H9 (cell line): ENCODE data around the gene LHX4. TPM values are rescaled to one million over a fixed set of nuclear protein-coding genes. Genes with fewer than 3 reads are reported as not detected.

Source experiments
- DNase-seq: peaks from one replicate; pipeline ENCODE4 v3.0.0-alpha.2; 2017
- H2AFZ ChIP-seq: one replicate; pipeline ENCODE4 v1.6.1; 2013; ENCODE audit warnings: mild to moderate bottlenecking, low read length, control low read depth, moderate library complexity
- H2AK5ac ChIP-seq: 2 replicates; pipeline ENCODE4 v1.6.1; 2013; ENCODE audit warnings: low read length, control low read depth, mixed read lengths; ENCODE audit not compliant: insufficient read length
- H2BK120ac ChIP-seq: one replicate; pipeline ENCODE4 v1.6.1; 2013; ENCODE audit warnings: low read depth, mild to moderate bottlenecking, low read length, control low read depth, inconsistent platforms; ENCODE audit not compliant: poor library complexity, severe bottlenecking
- H2BK12ac ChIP-seq: 2 replicates; pipeline ENCODE4 v1.6.1; 2013; ENCODE audit warnings: low read length, control low read depth, mixed read lengths, low read depth; ENCODE audit not compliant: insufficient read length
- H2BK15ac ChIP-seq: 2 replicates; pipeline ENCODE4 v1.6.1; 2013; ENCODE audit warnings: low read depth, low read length, control low read depth
- H2BK20ac ChIP-seq: one replicate; pipeline ENCODE4 v1.6.1; 2013; ENCODE audit warnings: low read depth, mild to moderate bottlenecking, low read length, control low read depth, inconsistent platforms; ENCODE audit not compliant: poor library complexity, severe bottlenecking
- H2BK5ac ChIP-seq: 2 replicates; pipeline ENCODE4 v1.6.1; 2013; ENCODE audit warnings: low read length, control low read depth, mixed read lengths; ENCODE audit not compliant: insufficient read length
- H3K14ac ChIP-seq: 2 replicates; pipeline ENCODE4 v1.6.1; 2013; ENCODE audit warnings: low read length, control low read depth; ENCODE audit not compliant: insufficient read depth
- H3K18ac ChIP-seq: 2 replicates; pipeline ENCODE4 v1.6.1; 2013; ENCODE audit warnings: low read depth, mild to moderate bottlenecking, mixed read lengths, low read length, control low read depth; ENCODE audit not compliant: insufficient read length
- H3K23ac ChIP-seq: 2 replicates; pipeline ENCODE4 v1.6.1; 2013; ENCODE audit warnings: low read length, control low read depth, mixed read lengths, low read depth; ENCODE audit not compliant: insufficient read length
- H3K23me2 ChIP-seq: 2 replicates; pipeline ENCODE4 v1.6.1; 2013; ENCODE audit warnings: low read depth, mild to moderate bottlenecking, mixed read lengths, low read length, control low read depth; ENCODE audit not compliant: insufficient read length, poor library complexity, severe bottlenecking
- H3K27ac ChIP-seq: 2 replicates; pipeline ENCODE4 v1.5.1; 2013; ENCODE audit warnings: low read length, control low read depth, mixed read lengths, low read depth; ENCODE audit not compliant: insufficient read length
- H3K27me3 ChIP-seq: 2 replicates; pipeline ENCODE4 v1.6.1; 2013; ENCODE audit warnings: low read length, control low read depth, inconsistent platforms; ENCODE audit not compliant: insufficient read depth
- H3K4ac ChIP-seq: 2 replicates; pipeline ENCODE4 v1.6.1; 2013; ENCODE audit warnings: low read depth, mild to moderate bottlenecking, control low read depth, inconsistent platforms, low read length, moderate library complexity
- H3K4me1 ChIP-seq: 2 replicates; pipeline ENCODE4 v1.6.1; 2013; ENCODE audit warnings: low read length, control low read depth, inconsistent platforms; ENCODE audit not compliant: insufficient read depth
- H3K4me2 ChIP-seq: 2 replicates; pipeline ENCODE4 v1.6.1; 2013; ENCODE audit warnings: low read length, control low read depth, mixed read lengths; ENCODE audit not compliant: insufficient read length, insufficient read depth
- H3K56ac ChIP-seq: 2 replicates; pipeline ENCODE4 v1.6.1; 2013; ENCODE audit warnings: low read depth, mild to moderate bottlenecking, mixed read lengths, low read length, control low read depth; ENCODE audit not compliant: insufficient read length
- H3K79me1 ChIP-seq: 2 replicates; pipeline ENCODE4 v1.6.1; 2013; ENCODE audit warnings: low read depth, mild to moderate bottlenecking, moderate library complexity, low read length, control low read depth, inconsistent platforms; ENCODE audit not compliant: insufficient read depth, poor library complexity, severe bottlenecking
- H3K79me2 ChIP-seq: 2 replicates; pipeline ENCODE4 v1.6.1; 2013; ENCODE audit warnings: low read length, control low read depth, inconsistent platforms; ENCODE audit not compliant: insufficient read depth
- H3K9ac ChIP-seq: 2 replicates; pipeline ENCODE4 v1.6.1; 2013; ENCODE audit warnings: low read length, control low read depth, mixed read lengths; ENCODE audit not compliant: insufficient read length; ENCODE audit errors: extremely low read depth
- H3K9me3 ChIP-seq: one replicate; pipeline ENCODE4 v1.6.1; 2013; ENCODE audit warnings: low read depth, low read length, inconsistent platforms; ENCODE audit not compliant: control insufficient read depth
- H3T11ph ChIP-seq: one replicate; pipeline ENCODE4 v1.6.1; 2013; ENCODE audit warnings: mild to moderate bottlenecking, low read length, control low read depth, inconsistent platforms
- H4K20me1 ChIP-seq: one replicate; pipeline ENCODE4 v1.6.1; 2013; ENCODE audit not compliant: control insufficient read depth, insufficient read length, insufficient read depth
- H4K5ac ChIP-seq: 2 replicates; pipeline ENCODE4 v1.6.1; 2013; ENCODE audit warnings: low read depth, mild to moderate bottlenecking, mixed read lengths, low read length, control low read depth; ENCODE audit not compliant: insufficient read length
- H4K8ac ChIP-seq: replicated peaks from 2 replicates; pipeline ENCODE4 v1.6.1; 2013; ENCODE audit warnings: low read length, control low read depth, mixed read lengths, low read depth; ENCODE audit not compliant: insufficient read length
- H4K91ac ChIP-seq: 2 replicates; pipeline ENCODE4 v1.6.1; 2013; ENCODE audit warnings: low read depth, mild to moderate bottlenecking, moderate library complexity, mixed read lengths, low read length, control low read depth; ENCODE audit not compliant: insufficient read length
- H3K27ac Mint-ChIP-seq, 3 experiments: 2 replicates in 2 of 3; 3 replicates in 1 of 3; pipeline ENCODE4 v1.8.0; 2020 to 2021; ENCODE audit warnings: mixed read lengths in 3 of 3, mild to moderate bottlenecking in 1 of 3, moderate library complexity in 1 of 3
- H3K27me3 Mint-ChIP-seq: 2 replicates; pipeline ENCODE4 v1.8.0; 2021; ENCODE audit warnings: low read depth, mild to moderate bottlenecking, moderate library complexity, mixed read lengths
- H3K36me3 Mint-ChIP-seq, 3 experiments: 2 replicates in 2 of 3; 3 replicates in 1 of 3; pipeline ENCODE4 v1.8.0; 2020 to 2021; ENCODE audit warnings: low read depth in 3 of 3, mixed read lengths in 3 of 3; ENCODE audit not compliant: insufficient read depth in 1 of 3
- H3K4me1 Mint-ChIP-seq, 2 experiments: 2 replicates each; pipeline ENCODE4 v1.8.0; 2020; ENCODE audit warnings: mixed read lengths in 2 of 2
- H3K4me3 Mint-ChIP-seq, 2 experiments: 2 replicates in 1 of 2; 3 replicates in 1 of 2; pipeline ENCODE4 v1.8.0; 2020 to 2021; ENCODE audit warnings: mild to moderate bottlenecking in 2 of 2, mixed read lengths in 2 of 2, moderate library complexity in 1 of 2
- H3K9me3 Mint-ChIP-seq, 2 experiments: 2 replicates in 1 of 2; 3 replicates in 1 of 2; pipeline ENCODE4 v1.8.0; 2020; ENCODE audit warnings: mild to moderate bottlenecking in 2 of 2, mixed read lengths in 2 of 2, moderate library complexity in 1 of 2
- CTCF ChIP-seq: fragments of 200-600 bp; sonication (generic); conservative IDR thresholded peaks from 3 replicates; pipeline ENCODE4 v1.8.0; 2021; ENCODE audit warnings: antibody characterized with exemption, mild to moderate bottlenecking
- WGBS: extraction: QIAGEN DNeasy Blood & Tissue Kit; methylation state at CpG from one replicate; pipeline ENCODE4 v1.1.7; 2013; ENCODE audit warnings: missing lambda C conversion rate, low lambda C conversion rate, mixed read lengths; ENCODE audit not compliant: insufficient read length; ENCODE audit errors: extremely low coverage; 5-methylcytosine and 5-hydroxymethylcytosine counted together
- total RNA-seq: library from RNA; stranded (reverse); gene quantifications from 2 replicates; pipeline ENCODE4 v1.2.1, GENCODE V29; 2021

LHX4 gene
- total RNA-seq, 1 experiment from 2014 or later, result 1.9 TPM

GRCh38 chr1:180183426-180183825 lies 46.6 kb upstream of the LHX4 start:
- Histone ChIP-seq H4K8ac (no peak overlapping the region), H4K5ac (no peak overlapping the region), H3K56ac (no peak overlapping the region), H3K9me3 (no peaks in the 10 kb centered on the region), H2BK120ac (no peak overlapping the region), H3K4me1 (no peaks in the 10 kb centered on the region), H2BK12ac (no peak overlapping the region), H3K23ac (no peak overlapping the region), H2AK5ac (no peak overlapping the region), H3T11ph (no peak overlapping the region), H3K27me3 (no peaks in the 10 kb centered on the region), H3K27ac (no peak overlapping the region), H3K14ac (no peak overlapping the region), H3K9ac (no peak overlapping the region), H2BK5ac (no peak overlapping the region), H2AFZ (no peak overlapping the region), H3K79me1 (no peaks in the 10 kb centered on the region), H4K20me1 (no peaks in the 10 kb centered on the region), H3K23me2 (no peaks in the 10 kb centered on the region), H3K4me2 (no peak overlapping the region), H3K4ac (no peak overlapping the region), H3K18ac (no peak overlapping the region), H3K79me2 (no peaks in the 10 kb centered on the region), H2BK15ac (no peak overlapping the region), H4K91ac (no peak overlapping the region), H2BK20ac (no peak overlapping the region)
- DNase-seq, result no peak
- Mint-ChIP-seq H3K27ac (peak overlapping the region in 1 of 3 experiments; percentile 10; a peak in 1 of 7 replicates), H3K36me3 (peaks cover 8 to 22% (median 21%) of the 10 kb centered on the region in 3 experiments), H3K27me3 (no peaks in the 10 kb centered on the region), H3K4me3 (no peak overlapping the region), H3K4me1 (peaks cover 0 to 6% of the 10 kb centered on the region in 2 experiments; a peak in 2 of 4 replicates), H3K9me3 (no peaks in the 10 kb centered on the region)
- TF ChIP-seq CTCF, result no peak
- WGBS, result no CpG with 5 or more reads among the region's 10 CpGs
